Inferior parietal cortex (tissue), 1 donor: Measurements from ENCODE around the gene CNNM2.
A peak's percentile ranks its signal among the peaks of the same experiment; 100 is the strongest.

Experiments used
- DNase-seq: peaks from one replicate; pipeline ENCODE4 v3.0.0-alpha.2; 2016; ENCODE audit errors: extremely low spot score

Gene CNNM2

DNA sequence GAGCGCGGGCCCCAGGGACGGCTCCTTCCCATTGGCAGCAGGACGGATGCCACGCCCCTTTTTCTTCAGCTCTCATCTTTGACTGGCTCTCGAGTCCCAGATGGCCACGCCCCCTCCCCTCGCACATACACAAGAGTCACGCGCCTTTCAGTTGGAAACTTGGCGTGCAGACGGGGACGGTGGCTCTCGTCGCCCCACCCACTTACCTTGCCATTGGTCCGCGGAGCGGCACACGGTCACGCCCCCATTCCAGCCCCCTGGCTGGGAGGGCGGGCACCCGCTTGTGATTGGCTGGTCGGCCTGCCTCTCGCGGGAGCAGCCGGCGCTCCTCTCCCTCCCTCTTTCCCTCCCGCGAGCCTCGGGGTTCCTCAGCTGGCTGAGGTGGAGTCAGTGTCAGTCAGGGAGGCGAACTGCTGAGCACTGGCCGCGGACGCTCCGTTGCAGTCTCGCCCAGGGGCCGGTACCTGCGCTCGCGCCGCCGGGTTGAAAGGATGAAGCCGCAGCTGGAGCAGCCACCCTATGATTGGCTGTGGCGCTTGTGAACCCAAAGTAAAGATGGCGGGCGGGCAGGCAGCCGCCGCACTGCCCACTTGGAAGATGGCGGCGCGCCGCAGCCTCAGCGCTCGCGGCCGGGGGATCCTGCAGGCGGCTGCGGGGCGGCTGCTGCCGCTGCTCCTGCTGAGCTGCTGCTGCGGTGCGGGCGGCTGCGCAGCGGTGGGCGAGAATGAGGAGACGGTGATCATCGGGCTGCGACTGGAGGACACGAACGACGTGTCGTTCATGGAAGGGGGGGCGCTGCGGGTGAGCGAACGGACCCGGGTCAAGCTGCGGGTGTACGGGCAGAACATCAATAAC, at the start of gene CNNM2:
TSS of gene CNNM2 (plus strand) at position 333 of the 855 bp plus-strand sequence. CDS start at position 520, 187 bp downstream.
- DNase-seq: peak; percentile 98

DNA sequence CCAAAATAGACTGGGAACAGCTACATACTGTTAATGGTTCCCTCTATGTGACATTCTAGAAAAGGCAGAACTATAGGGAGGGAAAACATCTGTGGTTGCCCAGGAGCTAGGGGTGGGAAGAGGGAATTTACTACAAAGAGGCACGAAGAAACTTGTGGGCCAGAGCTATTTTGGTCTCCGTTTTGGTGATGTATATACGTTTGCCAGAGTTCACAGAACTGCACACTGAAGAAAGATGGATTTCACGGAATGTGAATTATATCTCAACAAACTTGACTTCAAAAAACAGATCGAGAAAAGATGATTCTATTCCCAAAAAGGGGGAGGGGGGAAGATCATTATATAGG, 49.2 kb upstream of the CNNM2 start:
- DNase-seq: no peak

DNA sequence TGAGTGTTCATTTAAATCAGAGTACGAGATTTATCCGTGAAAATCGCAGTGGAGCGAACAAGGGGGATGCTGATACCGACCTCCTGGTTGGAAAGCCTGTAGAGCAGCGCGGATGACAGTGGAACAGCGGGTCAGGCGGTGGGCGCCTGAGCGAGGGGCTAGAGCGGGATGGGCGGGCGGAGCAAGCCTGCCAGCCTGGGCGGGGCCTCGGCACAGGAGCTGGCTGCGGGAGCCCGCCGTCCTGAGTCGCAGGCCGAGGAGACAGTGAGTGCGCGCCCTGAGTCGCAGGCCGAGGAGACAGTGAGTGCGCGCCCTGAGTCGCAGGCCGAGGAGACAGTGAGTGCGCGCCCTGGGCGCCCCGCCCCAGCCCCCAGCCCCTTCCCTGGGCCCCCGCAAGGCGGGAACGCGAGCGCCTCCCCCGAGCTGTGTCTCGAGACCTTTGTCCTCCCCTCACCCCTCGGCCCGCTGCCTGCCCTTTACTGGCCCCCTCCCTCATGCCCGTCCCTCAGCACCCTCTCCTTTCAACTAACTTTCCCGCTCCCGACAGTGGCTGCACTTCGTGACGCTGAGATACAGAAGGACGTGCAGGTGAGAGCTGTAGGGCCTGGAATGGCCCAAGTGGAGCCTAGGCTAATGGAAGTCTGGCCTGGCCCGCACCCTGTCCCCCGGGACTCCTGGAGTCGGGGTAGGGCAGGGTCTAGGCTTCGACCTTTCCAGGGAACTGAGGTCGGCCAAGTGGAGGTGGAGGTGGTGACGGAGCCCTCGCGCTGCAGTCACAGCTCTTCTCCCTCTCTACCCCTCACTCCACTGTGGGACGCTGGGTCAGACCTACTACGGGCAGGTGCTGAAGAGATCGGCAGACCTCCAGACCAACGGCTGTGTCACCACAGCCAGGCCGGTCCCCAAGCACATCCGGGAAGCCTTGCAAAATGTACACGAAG, 48.6 kb upstream of the CNNM2 start, which contains the start of gene AS3MT:
TSS of gene AS3MT (plus strand) at position 213 of the 941 bp plus-strand sequence. CDS start at position 336, 123 bp downstream.
- DNase-seq: no peak

DNA sequence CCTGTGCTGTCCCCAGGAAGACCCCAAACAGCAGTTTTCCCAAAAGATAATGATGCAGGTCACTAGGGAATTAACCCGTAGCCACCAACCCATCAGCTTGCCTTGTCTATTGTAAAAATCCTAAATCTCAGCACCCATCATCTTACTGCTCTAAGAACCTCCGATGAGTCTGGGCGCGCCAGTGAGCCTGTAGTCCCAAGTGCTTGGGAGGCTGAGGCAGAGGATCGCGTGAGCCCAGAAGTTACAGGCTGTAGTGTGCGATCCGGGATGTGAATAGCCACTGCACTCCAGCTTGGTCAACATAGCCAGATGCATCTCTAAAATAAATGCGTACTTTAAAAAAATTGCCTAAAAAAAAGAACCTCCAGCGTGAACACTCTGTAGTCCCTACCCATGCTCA, 47.9 kb upstream of the CNNM2 start:
- DNase-seq: no peak

DNA sequence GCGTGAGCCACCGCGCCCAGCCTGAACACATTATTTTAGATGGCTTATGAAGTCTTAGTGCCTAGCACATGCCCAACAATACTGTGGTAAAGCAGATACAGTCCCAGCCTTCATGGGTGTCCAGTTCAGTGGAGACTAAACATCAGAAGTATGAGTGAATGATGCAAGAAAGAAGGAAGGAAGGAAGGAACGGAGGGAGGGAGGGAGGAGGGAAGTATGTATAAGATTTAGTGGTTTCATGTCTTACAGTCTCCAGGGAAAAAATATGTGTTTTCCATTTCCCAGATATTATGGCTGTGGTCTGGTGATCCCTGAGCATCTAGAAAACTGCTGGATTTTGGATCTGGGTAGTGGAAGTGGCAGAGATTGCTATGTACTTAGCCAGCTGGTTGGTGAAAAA, 45.9 kb upstream of the CNNM2 start:
- DNase-seq: no peak

DNA sequence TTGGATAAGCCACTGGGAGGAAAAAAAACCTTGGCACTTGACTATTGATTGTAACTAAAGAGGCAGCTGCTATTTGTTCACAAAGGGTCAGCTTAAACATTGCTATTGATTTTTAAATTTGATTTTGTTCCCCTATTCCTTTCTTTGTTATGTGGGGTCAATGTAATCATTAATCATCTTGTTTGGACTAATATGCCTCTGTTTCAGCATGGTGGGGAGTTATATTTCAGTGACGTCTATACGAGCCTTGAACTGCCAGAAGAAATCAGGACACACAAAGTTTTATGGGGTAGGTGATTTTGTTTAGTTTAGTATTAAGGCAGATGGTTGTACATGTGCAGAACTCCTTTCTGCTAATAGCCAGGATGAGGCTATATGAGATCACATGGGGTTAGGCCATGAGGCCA, 41.3 kb upstream of the CNNM2 start:
- DNase-seq: no peak

DNA sequence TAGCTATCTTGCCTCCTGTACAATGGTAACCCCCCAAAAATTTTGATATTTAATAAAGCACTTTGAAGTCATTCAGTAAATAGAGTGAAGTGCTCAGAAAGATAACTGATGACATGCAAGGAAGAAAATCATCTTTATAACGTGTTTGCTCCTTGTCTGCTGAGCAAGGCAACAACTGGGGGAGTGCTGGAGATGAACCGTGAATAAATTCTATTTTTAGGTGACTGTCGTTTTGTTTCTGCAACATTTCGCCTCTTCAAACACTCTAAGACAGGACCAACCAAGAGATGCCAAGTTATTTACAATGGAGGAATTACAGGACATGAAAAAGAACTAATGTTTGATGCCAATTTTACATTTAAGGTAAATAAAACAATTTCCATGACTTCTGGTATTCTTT, 39.5 kb upstream of the CNNM2 start:
- no peak for DNase-seq

DNA sequence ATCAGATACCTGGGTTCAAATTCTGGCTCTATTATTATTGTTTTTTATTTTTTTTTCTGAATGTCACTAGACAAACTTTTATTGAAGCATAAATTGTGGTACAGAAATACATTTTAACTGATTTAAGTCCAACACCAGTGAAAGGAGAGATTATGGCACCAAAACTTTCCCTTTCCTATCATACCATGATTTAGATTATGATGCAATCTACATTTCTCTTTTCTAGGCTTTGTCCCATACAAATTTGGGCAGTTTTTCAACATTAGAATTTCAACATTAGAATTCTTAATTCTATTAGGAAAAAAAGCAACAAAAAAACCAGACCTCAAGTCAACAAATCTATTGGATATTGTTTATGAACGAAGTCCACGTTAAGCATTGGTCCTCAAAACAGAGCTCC, 37.8 kb upstream of the CNNM2 start:
- DNase-seq: no peak

DNA sequence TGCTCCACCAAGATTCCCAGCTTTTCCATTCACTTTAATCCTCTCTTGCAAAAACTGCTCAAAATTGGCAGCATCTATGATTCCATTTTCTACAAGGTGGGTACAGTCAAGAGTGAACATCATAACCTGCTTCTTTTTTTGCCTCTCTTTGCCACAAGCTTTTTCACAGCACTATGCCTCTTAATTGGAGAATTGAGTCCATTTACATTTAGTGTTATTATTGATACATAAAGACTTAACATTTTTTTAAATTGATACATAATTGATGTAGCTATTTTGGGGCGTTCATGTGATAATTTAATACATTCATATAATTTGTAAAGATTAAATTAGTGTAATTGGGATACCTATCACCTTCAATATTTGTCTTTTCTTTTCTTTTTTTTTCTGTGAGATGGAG, 30.0 kb upstream of the CNNM2 start:
- DNase-seq: no peak

DNA sequence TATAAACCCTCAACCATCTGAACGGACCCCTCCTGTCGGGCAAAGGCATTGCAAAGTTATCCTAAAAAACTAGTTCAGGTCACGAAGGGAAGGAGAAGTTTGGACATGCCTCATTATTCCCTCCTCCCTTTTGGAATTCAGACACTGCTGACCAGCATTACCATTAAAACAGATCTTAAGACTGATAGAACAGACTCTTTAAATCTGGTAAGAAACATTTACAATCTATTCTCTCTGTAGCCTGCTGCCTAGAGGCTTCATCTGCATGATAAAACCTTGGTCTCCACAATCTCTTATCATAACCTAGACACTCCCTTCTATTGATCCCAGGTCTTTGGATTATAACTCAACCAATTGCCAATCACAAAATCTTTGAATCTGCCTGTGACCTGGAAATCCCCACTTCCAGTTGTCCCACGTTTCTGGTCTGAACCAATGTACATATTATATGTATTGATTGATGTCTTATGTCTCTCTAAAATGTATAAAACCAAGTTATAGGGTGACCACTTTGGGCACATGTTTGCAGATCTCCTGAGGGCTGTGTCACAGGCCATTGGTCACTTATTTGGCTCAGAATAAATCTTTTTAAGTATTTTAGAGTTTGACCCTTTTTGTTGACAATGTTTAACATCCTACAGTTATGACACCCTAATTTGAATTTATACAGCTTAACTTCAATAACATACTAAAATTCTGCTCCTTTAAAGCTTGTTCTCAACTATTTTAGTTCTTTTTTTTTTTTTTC, 23.5 kb upstream of the CNNM2 start:
- DNase-seq: no peak

DNA sequence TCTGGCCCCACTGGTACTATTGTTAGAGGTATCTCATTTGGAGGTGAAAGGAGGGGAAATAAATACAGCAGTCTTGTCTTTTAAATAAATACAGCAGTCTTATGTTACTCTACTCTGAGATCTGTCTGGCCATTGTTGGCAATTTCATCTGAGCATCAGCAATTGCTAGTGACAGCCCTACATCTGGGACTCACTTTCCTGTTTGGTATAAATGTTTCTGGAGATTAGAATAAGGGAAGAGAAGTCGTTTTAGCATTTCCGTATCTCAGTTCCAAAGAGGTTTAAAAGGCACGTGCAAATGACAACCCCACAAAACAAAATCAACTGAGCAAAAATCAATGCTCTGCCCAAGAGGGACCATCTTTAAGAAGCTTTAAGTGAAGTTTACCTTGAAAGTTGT, 18.1 kb upstream of the CNNM2 start:
- no peak for DNase-seq

DNA sequence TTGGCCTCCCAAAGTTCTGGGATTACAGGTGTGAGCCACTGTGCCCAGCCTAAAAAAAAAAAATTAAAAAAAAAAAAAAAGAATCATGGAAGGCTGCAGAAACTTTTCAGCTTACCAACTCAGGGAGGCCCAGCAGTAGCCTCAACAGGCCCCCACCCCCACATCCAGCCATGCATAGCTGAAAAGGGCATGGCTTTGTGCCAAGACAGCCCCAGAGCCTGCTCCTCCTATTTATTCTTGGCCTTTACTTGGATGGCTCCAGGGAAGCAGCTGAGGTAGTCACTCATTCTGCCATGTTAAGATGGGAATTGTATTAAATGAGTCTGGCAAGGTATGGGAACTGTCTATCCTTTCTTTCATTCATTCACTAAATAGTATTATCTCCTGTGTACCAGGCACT, 13.7 kb upstream of the CNNM2 start:
- no peak for DNase-seq

DNA sequence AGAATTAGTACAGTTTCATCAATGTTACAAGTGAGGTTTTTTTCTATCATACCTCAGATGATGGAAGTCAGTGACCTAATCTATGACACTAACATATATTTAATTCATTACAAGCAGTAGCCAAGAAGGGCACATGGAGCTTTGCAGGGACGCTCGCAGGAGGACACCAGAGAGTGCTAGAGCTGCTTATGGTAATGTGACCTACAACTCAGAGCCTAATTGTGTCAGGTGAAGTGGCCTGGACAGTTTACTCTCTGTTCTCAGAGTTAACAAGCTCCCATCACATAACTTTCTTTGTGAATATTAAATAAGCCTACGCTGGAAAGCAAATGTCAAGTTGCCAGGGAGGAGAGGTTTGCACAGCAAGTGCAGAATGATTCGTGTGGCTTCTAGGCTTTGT, 11.6 kb upstream of the CNNM2 start:
- DNase-seq: no peak

DNA sequence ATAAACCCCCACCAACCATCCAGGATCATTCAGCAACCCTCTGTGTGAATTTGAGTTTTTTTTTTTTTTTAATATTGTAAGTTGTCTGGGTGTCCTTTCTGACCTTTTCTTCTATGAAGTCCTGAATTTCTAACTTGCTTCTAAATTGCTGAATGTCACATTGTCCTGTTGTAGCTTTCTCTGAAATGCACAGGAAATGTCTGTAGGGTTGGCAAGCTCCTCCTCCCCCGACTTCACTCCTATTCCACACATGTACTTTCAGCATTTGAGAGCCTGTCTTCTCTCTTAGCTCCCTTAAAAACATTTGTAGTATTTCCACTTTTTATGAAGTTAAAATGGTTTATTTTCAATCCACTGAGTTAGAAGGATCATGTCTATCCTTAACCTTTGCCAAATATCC, 3.3 kb upstream of the CNNM2 start:
- DNase-seq: no peak

DNA sequence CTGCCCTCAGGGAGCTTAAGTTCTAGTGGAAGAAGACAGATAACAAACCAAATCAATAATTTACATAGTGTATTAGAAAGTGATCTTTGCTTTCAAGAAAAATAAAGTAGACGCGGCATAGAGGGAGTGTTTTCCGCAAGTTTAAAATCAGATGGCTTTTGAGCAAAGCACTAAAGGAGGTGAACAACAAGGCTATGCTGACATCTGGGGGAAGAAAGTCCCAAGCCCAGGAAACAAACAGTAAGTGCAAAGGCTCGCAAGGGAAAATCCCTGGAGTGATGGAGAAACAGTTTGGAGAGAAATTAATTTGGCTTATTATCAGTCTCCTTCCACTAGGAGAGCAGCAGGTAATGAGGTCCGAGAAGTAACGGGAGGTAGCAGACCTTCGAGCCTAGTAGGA, 1.9 kb upstream of the CNNM2 start:
- DNase-seq: no peak

DNA sequence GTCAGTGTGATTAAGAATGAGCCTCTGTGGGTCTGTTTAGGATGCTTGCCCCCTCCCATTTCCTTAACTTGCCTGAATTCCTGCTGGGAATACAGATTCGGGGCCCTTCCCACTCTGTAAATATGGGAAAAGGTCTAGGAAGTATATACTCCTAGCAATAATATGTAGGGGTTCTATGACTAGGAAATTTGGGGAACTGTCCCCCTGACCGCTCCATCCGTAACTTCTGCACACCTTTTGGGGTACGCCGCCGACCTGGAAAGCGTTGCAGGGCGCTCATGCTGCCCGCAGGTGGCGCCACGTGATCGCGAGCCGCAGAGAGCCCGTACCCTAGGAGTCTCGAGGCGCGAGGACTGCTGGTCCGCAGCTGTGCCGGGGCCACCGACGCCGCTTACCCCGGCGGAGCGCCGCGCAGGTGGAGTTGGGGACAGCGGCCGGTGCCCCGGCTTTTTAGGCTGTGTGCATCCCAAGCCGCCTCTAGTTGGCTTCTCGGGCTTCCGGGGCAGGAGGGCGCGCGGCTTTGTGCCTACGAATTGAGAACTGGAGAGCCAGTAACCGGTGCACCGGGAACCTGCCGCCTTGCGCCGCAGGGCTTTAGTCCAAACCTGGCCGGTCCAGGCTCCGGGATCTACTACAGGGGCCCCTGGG, 656 bp upstream of the CNNM2 start:
- peak; percentile 81 for DNase-seq

DNA sequence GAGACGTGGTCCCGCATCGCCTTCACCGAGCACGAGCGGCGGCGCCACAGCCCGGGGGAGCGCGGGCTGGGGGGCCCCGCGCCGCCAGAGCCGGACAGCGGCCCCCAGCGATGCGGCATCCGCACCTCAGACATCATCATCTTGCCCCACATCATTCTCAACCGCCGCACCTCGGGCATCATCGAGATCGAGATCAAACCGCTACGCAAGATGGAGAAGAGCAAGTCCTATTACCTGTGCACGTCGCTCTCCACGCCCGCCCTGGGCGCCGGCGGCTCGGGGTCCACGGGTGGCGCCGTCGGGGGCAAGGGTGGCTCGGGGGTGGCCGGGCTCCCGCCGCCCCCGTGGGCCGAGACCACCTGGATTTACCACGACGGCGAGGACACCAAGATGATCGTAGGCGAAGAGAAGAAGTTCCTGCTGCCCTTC, 737 bp downstream of the CNNM2 start:
- no peak for DNase-seq

DNA sequence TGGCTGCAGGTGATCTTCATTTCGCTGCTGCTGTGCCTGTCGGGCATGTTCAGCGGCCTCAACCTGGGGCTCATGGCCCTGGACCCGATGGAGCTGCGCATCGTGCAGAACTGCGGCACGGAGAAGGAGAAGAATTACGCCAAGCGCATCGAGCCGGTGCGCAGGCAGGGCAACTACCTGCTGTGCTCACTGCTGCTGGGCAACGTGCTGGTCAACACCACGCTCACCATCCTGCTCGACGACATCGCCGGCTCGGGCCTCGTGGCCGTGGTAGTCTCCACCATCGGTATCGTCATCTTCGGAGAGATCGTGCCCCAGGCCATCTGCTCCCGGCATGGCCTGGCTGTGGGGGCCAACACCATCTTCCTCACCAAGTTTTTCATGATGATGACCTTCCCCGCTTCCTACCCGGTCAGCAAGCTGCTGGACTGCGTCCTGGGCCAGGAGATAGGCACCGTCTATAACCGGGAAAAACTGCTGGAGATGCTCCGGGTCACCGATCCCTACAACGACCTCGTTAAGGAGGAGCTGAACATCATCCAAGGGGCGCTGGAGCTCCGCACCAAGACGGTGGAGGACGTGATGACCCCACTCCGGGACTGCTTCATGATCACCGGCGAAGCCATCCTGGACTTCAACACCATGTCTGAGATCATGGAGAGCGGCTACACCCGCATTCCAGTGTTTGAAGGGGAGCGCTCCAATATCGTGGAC, 1.3 kb downstream of the CNNM2 start:
- DNase-seq: no peak

DNA sequence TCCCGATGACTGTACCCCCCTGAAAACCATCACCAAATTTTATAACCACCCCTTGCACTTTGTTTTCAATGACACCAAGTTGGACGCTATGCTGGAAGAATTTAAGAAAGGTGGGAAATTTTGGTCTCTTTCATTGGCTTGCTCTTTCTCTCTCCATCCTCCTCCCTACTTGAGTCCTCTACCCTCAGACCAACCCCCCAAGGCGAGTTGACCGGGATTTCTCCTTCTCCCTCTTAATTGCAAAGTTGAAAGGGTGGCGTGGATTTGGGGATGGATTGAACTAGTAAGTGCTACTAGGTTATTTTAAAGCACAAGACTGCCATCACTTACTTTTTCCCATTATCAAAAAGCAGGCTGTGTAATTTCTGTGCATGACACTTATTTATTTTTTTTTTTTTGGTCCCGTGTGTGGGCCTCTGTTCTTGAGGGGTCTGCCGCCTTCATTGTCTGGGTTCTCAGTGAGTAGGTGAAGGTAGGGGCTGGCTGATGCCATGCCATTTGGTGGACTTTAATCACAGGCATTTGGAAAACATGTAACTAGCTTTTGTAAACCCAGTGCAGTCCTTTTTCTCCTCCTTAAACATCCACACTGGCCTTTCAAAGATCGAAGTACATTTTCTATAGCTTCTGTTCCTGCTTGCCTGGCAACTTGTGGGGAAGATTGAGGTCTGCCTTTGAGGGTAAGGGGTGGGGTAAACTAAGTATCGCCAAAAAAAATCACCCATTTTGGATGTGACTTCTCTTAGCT, 2.1 kb downstream of the CNNM2 start:
- DNase-seq: no peak

DNA sequence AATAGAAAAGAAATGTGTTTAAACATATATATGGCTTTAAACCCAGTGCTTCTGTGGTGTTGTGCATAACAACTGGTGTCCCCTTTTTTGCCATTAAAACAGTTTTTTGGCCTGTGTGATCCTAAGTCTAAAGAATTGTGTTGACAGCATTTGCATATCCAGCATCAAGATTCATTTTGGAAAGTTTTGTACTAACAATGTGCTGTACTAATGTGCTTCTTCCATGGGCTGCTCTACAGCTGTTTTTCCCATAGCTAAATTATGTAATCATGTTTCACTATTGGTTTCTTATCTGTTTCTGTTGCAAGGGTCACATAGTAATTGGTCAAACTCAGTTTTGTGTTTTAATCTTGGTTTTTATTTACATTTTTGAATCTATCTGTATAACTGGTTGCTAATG, 5.5 kb downstream of the CNNM2 start:
- no peak for DNase-seq
